ENCODE data around the gene LBHD2.

DNA sequence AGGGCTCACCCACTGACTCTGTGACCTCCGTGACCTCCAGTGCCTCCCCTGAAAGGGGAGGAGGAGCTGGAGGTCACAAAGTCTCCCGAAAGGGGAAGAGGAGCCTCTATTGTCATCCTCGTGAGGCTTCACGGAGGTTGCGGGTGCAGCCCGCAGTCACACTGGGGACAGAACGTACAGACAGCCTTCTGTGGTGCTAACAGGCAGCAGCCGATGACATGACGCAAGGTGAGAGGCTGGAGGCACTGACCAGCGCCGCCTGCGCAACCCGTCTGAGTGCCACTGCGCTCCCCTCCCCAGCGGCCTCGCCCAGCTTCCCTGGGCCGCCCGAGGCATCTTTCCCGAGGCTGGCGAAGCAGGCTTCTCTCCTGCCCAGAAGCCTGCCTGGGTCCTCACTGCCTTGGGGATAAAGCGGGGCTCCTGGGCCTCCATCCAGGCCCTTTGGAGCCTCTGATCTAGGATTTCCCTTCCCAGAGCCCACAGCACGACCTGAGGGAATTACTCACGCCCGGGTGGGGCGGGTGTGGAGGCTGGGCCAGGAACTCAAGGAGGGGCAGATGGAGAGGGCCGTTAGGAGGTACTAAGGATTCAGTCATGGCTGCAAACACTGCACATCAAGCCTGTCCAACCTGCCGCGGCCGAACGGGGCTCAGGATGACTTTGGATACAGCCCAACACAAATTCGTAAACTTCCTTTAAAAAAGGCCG lies 12.3 kb upstream of the LBHD2 start:
- no peak for TF ChIP-seq POLR2A (IDR thresholded peaks at IDR 0.05)
- TF ChIP-seq, protein P1, sequence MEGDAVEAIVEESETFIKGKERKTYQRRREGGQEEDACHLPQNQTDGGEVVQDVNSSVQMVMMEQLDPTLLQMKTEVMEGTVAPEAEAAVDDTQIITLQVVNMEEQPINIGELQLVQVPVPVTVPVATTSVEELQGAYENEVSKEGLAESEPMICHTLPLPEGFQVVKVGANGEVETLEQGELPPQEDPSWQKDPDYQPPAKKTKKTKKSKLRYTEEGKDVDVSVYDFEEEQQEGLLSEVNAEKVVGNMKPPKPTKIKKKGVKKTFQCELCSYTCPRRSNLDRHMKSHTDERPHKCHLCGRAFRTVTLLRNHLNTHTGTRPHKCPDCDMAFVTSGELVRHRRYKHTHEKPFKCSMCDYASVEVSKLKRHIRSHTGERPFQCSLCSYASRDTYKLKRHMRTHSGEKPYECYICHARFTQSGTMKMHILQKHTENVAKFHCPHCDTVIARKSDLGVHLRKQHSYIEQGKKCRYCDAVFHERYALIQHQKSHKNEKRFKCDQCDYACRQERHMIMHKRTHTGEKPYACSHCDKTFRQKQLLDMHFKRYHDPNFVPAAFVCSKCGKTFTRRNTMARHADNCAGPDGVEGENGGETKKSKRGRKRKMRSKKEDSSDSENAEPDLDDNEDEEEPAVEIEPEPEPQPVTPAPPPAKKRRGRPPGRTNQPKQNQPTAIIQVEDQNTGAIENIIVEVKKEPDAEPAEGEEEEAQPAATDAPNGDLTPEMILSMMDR (IDR thresholded peaks at IDR 0.05): no peak
